Peyer's patch (tissue), 4 donors: ENCODE results near the gene RFX1. TPM values are rescaled to one million over a fixed set of nuclear protein-coding genes. Genes with fewer than 3 reads are reported as not detected.
A peak's percentile ranks its signal among the peaks of the same experiment; 100 is the strongest.

Experiments used
- DNase-seq, 3 donors: peaks; one replicate each; pipeline ENCODE4 v3.0.0-alpha.2; 2017 to 2019
- H3K27ac ChIP-seq, 4 donors: fragments of 200-600 bp; sonication (generic); one replicate each; pipeline ENCODE4 v1.5.1; 2016 to 2019
- H3K27me3 ChIP-seq, 2 donors: fragments of 200-600 bp; sonication (generic); one replicate each; pipeline ENCODE4 v1.5.1; 2019
- H3K36me3 ChIP-seq, 3 donors: fragments of 200-600 bp; sonication (generic); one replicate each; pipeline ENCODE4 v1.5.1; 2016 to 2019
- H3K4me1 ChIP-seq, 4 donors: fragments of 200-600 bp; sonication (generic); one replicate each; pipeline ENCODE4 v1.5.1; 2016 to 2019
- H3K4me3 ChIP-seq, 4 donors: fragments of 200-600 bp; sonication (generic); 1 replicate in 3 of 4; 2 replicates in 1 of 4; pipeline ENCODE4 v1.5.1; 2016 to 2019; ENCODE audit warnings: mild to moderate bottlenecking in 1 of 4
- H3K9me3 ChIP-seq, 4 donors: fragments of 200-600 bp; sonication (generic); one replicate each; pipeline ENCODE4 v1.5.1; 2016 to 2019; ENCODE audit warnings: mild to moderate bottlenecking in 1 of 4
- POLR2A ChIP-seq, 2 donors: fragments of 450-650 bp; IDR thresholded peaks; one replicate each; pipeline ENCODE4 v1.5.1; 2017; ENCODE audit warnings: antibody characterized with exemption in 2 of 2, mild to moderate bottlenecking in 2 of 2, moderate library complexity in 2 of 2
- total RNA-seq, 4 donors: library from RNA; depleted of rRNA; stranded (reverse); fragments of >200 nt; gene quantifications; one replicate each; pipeline ENCODE4 v1.1.0, GENCODE V29; 2016
- TF ChIP-seq, protein P1 (sequence below), 6 experiments: fragments of 450-650 bp in 4 of 6; fragments of 200-600 bp in 2 of 6; sonication (generic) in 1 of 6; IDR thresholded peaks; one replicate each; pipeline ENCODE4 v1.5.1; 2017 to 2019; ENCODE audit warnings: antibody characterized with exemption in 6 of 6, mild to moderate bottlenecking in 3 of 6, moderate library complexity in 1 of 6

Gene RFX1
- total RNA-seq, 4 donors from 2014 or later: 5.8 to 19.0 (median 9.6) TPM

- H3K27me3 ChIP-seq: no peaks in the 10 kb centered on the region
- no peaks in the 10 kb centered on the region for H3K9me3 ChIP-seq
- no peaks in the 10 kb centered on the region for H3K4me1 ChIP-seq
- no peak overlapping the region for H3K27ac ChIP-seq
- no peak overlapping the region for H3K4me3 ChIP-seq
- peaks cover 0 to 9% (median 0%) of the 10 kb centered on the region in 3 donors for H3K36me3 ChIP-seq
- TF ChIP-seq, protein P1, sequence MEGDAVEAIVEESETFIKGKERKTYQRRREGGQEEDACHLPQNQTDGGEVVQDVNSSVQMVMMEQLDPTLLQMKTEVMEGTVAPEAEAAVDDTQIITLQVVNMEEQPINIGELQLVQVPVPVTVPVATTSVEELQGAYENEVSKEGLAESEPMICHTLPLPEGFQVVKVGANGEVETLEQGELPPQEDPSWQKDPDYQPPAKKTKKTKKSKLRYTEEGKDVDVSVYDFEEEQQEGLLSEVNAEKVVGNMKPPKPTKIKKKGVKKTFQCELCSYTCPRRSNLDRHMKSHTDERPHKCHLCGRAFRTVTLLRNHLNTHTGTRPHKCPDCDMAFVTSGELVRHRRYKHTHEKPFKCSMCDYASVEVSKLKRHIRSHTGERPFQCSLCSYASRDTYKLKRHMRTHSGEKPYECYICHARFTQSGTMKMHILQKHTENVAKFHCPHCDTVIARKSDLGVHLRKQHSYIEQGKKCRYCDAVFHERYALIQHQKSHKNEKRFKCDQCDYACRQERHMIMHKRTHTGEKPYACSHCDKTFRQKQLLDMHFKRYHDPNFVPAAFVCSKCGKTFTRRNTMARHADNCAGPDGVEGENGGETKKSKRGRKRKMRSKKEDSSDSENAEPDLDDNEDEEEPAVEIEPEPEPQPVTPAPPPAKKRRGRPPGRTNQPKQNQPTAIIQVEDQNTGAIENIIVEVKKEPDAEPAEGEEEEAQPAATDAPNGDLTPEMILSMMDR (IDR thresholded peaks at IDR 0.05): no peak
- no peak for TF ChIP-seq POLR2A (IDR thresholded peaks at IDR 0.05)
- no peak for DNase-seq
Observed at GRCh38 chr19:13934785-13935109, 71.4 kb downstream of the RFX1 start.

DNA sequence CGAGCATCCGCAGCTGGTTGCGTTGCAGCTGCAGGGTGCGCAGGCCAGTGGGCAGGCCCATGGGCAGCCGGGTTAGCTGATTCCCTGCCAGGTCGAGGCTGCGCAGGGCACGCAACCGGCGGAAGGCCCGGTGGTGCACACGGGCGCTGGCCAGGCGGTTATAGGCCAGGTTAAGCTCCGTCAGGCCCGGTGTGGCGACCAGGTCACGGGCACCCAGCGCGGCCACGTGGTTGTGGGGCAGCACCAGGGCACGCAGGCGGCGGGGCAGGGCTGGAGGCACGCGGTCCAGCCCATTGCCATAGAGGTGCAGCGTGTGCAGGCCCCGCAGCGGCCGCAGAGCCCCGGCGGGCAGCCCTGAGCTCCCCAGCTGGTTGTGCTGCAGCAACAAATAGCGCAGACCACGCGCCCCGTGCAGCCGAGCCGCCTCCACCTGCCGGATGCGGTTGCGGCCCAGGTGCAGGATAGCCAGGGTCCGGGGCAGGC, 73.2 kb downstream of the RFX1 start:
- H3K9me3 ChIP-seq: no peaks in the 10 kb centered on the region
- DNase-seq: peak in 1 of 3 donors; percentile 45
- no peak overlapping the region for H3K27ac ChIP-seq
- TF ChIP-seq POLR2A (IDR thresholded peaks at IDR 0.05): no peak
- TF ChIP-seq, protein P1 (IDR thresholded peaks at IDR 0.05): no peak
- H3K4me3 ChIP-seq: no peak overlapping the region
- no peaks in the 10 kb centered on the region for H3K4me1 ChIP-seq
- H3K36me3 ChIP-seq: peaks cover 0 to 18% (median 0%) of the 10 kb centered on the region in 3 donors
- no peaks in the 10 kb centered on the region for H3K27me3 ChIP-seq

- no peak for DNase-seq
- H3K9me3 ChIP-seq: no peaks in the 10 kb centered on the region
- H3K36me3 ChIP-seq: peaks cover 0 to 26% (median 0%) of the 10 kb centered on the region in 3 donors
- no peak for TF ChIP-seq POLR2A (IDR thresholded peaks at IDR 0.05)
- TF ChIP-seq, protein P1 (IDR thresholded peaks at IDR 0.05): no peak
- no peak overlapping the region for H3K27ac ChIP-seq
- H3K27me3 ChIP-seq: no peaks in the 10 kb centered on the region
- no peaks in the 10 kb centered on the region for H3K4me1 ChIP-seq
- H3K4me3 ChIP-seq: no peak overlapping the region
Observed at GRCh38 chr19:13932149-13932637, 73.9 kb downstream of the RFX1 start.

DNA sequence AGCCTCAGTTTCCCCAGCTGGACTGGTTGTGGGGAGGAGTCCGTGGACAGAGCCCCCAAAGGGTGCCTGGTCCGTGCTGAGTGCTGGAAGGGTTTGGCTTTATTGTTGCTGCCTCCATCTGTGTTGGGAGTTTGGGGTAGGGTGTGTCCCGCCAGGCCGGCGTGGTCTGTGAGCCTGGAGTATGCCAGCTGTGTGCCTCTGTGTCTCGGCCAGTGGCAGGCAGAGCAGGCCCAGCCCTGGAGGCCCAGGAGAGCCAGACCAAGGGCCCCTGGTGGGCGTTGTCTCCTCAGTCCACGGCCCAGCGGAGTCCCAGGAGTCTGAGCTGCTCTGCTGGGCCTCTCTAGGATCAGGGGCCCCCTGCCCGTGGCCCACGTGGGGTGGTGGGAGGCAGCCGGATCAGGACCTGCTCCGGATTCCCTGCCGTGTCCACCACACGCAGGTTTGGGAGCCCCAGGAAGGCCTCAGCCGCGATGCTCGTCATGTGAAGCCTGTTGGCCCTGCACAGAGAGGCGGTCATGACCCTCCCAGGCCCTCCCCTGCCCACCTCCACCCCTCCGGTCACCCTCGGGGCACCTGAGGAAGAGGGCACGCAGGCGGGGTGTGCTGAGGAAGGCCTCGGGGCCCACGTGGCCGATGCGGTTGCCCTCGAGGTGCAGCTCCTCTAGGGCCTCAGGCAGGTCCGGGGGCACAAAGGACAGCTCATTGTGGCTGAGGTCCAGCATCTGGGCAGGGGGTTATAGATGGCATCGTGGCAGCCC, 74.5 kb downstream of the RFX1 start:
- no peak overlapping the region for H3K4me3 ChIP-seq
- no peaks in the 10 kb centered on the region for H3K27me3 ChIP-seq
- TF ChIP-seq, protein P1 (IDR thresholded peaks at IDR 0.05): no peak
- no peak for TF ChIP-seq POLR2A (IDR thresholded peaks at IDR 0.05)
- H3K36me3 ChIP-seq: peaks cover 0 to 32% (median 0%) of the 10 kb centered on the region in 3 donors
- no peaks in the 10 kb centered on the region for H3K9me3 ChIP-seq
- H3K27ac ChIP-seq: no peak overlapping the region
- DNase-seq: peak in 1 of 3 donors; percentile 50
- H3K4me1 ChIP-seq: no peaks in the 10 kb centered on the region

DNA sequence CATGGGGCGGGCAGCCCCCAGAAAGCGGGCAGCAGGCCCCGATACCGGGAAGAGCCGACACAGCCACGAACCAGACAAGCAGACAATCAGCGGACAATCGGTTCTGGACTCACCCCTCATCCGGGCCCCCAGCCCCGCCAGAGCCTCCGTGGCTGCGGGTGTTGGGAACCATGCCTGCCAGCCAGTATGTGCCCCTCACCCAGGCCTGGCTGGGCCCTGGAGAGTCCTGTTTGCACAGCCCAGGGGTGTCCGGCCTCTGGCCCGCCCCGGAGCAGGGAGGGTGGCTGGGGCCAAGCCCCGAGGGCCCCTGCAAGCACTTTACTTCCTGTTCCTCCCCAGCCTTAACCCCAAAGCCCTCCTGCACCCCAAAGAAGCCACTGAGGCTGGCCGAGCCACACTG, 75.7 kb downstream of the RFX1 start:
- Histone ChIP-seq H3K36me3 (peaks cover 0 to 41% (median 0%) of the 10 kb centered on the region in 3 donors), H3K27ac (no peak overlapping the region), H3K4me1 (no peaks in the 10 kb centered on the region), H3K9me3 (no peaks in the 10 kb centered on the region), H3K4me3 (no peak overlapping the region), H3K27me3 (no peaks in the 10 kb centered on the region)
- DNase-seq: peak in 1 of 3 donors; percentile 43
- TF ChIP-seq POLR2A (IDR thresholded peaks at IDR 0.05): no peak
- TF ChIP-seq, protein P1 (IDR thresholded peaks at IDR 0.05): no peak
